DND-41 (cell line): ENCODE measurements around the gene ISG20.

ENCODE experiments used
- CTCF ChIP-seq: IDR thresholded peaks from 2 replicates; pipeline ENCODE4 v1.5.1; 2012; ENCODE audit warnings: borderline replicate concordance, low read length, moderate library complexity, mild to moderate bottlenecking; ENCODE audit not compliant: poor library complexity, severe bottlenecking; ENCODE audit errors: extremely low read depth
- EZH2 ChIP-seq: IDR thresholded peaks from 3 replicates; pipeline ENCODE4 v1.6.1; 2012; ENCODE audit warnings: borderline replicate concordance, low read depth, mild to moderate bottlenecking, moderate library complexity, low read length, inconsistent platforms; ENCODE audit not compliant: severe bottlenecking

GRCh38 chr15:88610701-88611231 lies 28.1 kb upstream of the ISG20 start:
- TF ChIP-seq EZH2 (no peak), CTCF (no peak)
